MM.1S (cell line): Measurements from ENCODE around the gene HIPK4.

ENCODE experiments used
- CTCF ChIP-seq: fragments of 300-600 bp; sonication (generic); IDR thresholded peaks from 2 replicates; pipeline ENCODE4 v1.5.1; 2016; ENCODE audit warnings: antibody characterized with exemption, low read length, mixed read lengths
- EZH2 ChIP-seq: fragments of 300-600 bp; sonication (generic); optimal IDR thresholded peaks from 2 replicates; pipeline ENCODE3; 2017; ENCODE audit warnings: low read depth, mild to moderate bottlenecking, antibody characterized with exemption, low read length, mixed read lengths
- EZH2phosphoT487 ChIP-seq: fragments of 300-600 bp; sonication (generic); IDR thresholded peaks from 2 replicates; pipeline ENCODE4 v1.6.1; 2018; ENCODE audit warnings: antibody characterized with exemption, low read length

GRCh38 chr19:40392894-40393517 lies 3.0 kb upstream of the HIPK4 start:
- no peak for TF ChIP-seq EZH2phosphoT487
- no peak for TF ChIP-seq CTCF
- no peak for TF ChIP-seq EZH2
